ENCODE measurements around the gene HIRA.

DNA sequence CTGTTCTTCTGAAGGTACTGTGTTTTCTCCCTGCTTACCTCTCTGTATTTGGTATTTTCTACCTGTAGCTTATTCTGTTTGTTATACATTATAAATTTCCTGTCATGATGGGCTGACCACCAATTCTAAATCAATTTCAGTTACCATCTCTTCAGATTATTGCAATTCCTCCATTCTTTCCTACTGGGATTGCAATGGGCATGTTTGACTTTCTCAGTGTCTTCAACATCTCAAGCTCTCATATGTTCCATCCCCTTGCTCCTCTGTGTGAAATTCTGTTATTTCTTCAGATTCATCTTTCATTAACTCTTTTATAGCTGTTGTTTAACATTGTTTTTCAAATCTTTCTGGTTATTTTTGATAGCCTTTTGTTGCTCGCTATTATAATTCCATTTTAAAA is 31.5 kb upstream of the HIRA start:
- no peak for TF ChIP-seq EP300 (IDR thresholded peaks at IDR 0.05)
- no peak for TF ChIP-seq CTCF (IDR thresholded peaks at IDR 0.05)
- no peak for TF ChIP-seq POLR2A (IDR thresholded peaks at IDR 0.05)
